ENCODE results near the gene AGO3.

AGO3 gene

GRCh38 chr1:35932941-35933340, 2.0 kb downstream of the AGO3 start:
- TF ChIP-seq CTCF (IDR thresholded peaks at IDR 0.05; ENCODE audit: insufficient read depth, low read depth, low read length, missing control alignments): no peak
- H3K4me3 ChIP-seq (ENCODE audit: low read length): no peak overlapping the region
- no peak for DNase-seq (ENCODE audit: low read depth)

GRCh38 chr1:35935442-35936388, 4.8 kb downstream of the AGO3 start:
- H3K4me3 ChIP-seq (ENCODE audit: low read length): no peak overlapping the region
- TF ChIP-seq CTCF (IDR thresholded peaks at IDR 0.05; ENCODE audit: insufficient read depth, low read depth, low read length, missing control alignments): no peak
- DNase-seq (ENCODE audit: low read depth): no peak

- no peak for TF ChIP-seq CTCF (IDR thresholded peaks at IDR 0.05; ENCODE audit: insufficient read depth, low read depth, low read length, missing control alignments)
- no peak for DNase-seq (ENCODE audit: low read depth)
- no peak overlapping the region for H3K4me3 ChIP-seq (ENCODE audit: low read length)
Measured at GRCh38 chr1:35936838-35937237, 5.9 kb downstream of the AGO3 start.

- H3K4me3 ChIP-seq (ENCODE audit: low read length): no peak overlapping the region
- TF ChIP-seq CTCF (IDR thresholded peaks at IDR 0.05; ENCODE audit: insufficient read depth, low read depth, low read length, missing control alignments): no peak
- DNase-seq (ENCODE audit: low read depth): no peak
Measured at GRCh38 chr1:35939484-35939883, 8.6 kb downstream of the AGO3 start.

GRCh38 chr1:35945327-35945726, 14.4 kb downstream of the AGO3 start:
- DNase-seq (ENCODE audit: low read depth): no peak
- no peak overlapping the region for H3K4me3 ChIP-seq (ENCODE audit: low read length)
- no peak for TF ChIP-seq CTCF (IDR thresholded peaks at IDR 0.05; ENCODE audit: insufficient read depth, low read depth, low read length, missing control alignments)

- H3K4me3 ChIP-seq (ENCODE audit: low read length): no peak overlapping the region
- TF ChIP-seq CTCF (IDR thresholded peaks at IDR 0.05; ENCODE audit: insufficient read depth, low read depth, low read length, missing control alignments): no peak
- DNase-seq (ENCODE audit: low read depth): no peak
Measured at GRCh38 chr1:35947547-35947946, 16.6 kb downstream of the AGO3 start.

GRCh38 chr1:35958558-35958957, 27.7 kb downstream of the AGO3 start:
- no peak overlapping the region for H3K4me3 ChIP-seq (ENCODE audit: low read length)
- TF ChIP-seq CTCF (IDR thresholded peaks at IDR 0.05; ENCODE audit: insufficient read depth, low read depth, low read length, missing control alignments): no peak
- no peak for DNase-seq (ENCODE audit: low read depth)

Measured in epithelial cell of esophagus (primary cell).